Stimulated activated CD8-positive, alpha-beta memory T cell treated with anti-CD3 and anti-CD28 coated beads, Interleukin-7, amount 100 ng/mL, for 4 hours (primary cell): Measurements from ENCODE around the gene ZNF467.

Source experiments
- DNase-seq, 2 donors: peaks; one replicate each; pipeline ENCODE4 v3.0.0-alpha.2; 2020; ENCODE audit warnings: low read depth in 2 of 2

Gene ZNF467

GRCh38 chr7:149715476-149715875 lies 57.9 kb downstream of the ZNF467 start:
- DNase-seq, result no peak

GRCh38 chr7:149714910-149715471 lies 58.4 kb downstream of the ZNF467 start:
- DNase-seq, result peak; percentile 24 to 32
